ENCODE results near the gene LMNB1. TPM values are rescaled to one million over a fixed set of nuclear protein-coding genes. Genes with fewer than 3 reads are reported as not detected.

The LMNB1 gene
- total RNA-seq, 4 donors from 2014 or later, result 7.9 to 53.3 (median 16.8) TPM

DNA sequence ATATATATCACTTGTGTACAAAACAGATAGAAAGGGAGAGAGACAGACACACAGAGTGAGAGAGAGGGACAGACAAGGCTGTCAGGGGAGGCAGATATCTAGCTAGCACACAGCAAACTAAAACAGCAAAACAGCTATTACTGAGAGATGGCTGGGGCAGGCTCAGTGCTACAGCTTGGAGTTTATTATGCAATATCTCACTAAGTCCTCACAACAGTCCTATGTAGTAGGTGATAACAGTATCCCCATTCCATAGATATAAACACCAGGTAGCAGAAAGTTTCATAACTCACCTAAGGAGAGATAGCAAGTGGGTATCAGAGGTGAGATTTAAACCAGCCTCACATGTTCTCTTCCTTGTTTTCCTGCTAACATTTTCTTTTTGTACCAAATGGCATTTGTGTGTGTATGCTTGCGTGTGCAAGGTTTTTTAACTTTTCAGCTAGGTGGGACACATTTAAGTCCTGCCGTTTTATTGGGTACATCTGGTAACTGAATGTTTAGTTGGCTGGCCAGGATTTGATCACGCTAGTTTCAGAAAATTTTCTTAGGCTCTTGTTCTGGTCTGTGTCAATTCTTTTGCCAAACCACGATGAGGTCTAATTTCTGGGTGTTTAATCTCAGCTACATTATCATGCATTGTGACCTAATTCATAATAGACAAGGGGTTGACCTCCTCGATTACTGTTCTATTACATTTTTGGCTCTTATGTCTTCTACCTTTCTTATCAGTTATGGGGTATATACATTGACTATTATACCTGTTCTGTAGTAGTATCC lies 105.1 kb downstream of the LMNB1 start:
- Histone ChIP-seq H3K36me3 (no peaks in the 10 kb centered on the region), H3K4me3 (no peak overlapping the region), H3K9me3 (no peaks in the 10 kb centered on the region), H3K4me1 (peaks cover 0 to 6% (median 1%) of the 10 kb centered on the region in 4 donors), H3K27ac (no peak overlapping the region), H3K27me3 (no peaks in the 10 kb centered on the region)
- intact Hi-C loops (cut with DNase I; ENCODE audit: low total_unique reads), result no loop called here
- 82 to 87% methylated on average over 5 of the region's 5 CpGs for WGBS, 2 donors (ENCODE audit: low coverage in 1 of 2)
- no peak for TF ChIP-seq POLR2AphosphoS5 (IDR thresholded peaks at IDR 0.05)
- TF ChIP-seq POLR2A (IDR thresholded peaks at IDR 0.05), result no peak
- no peak for TF ChIP-seq EP300 (IDR thresholded peaks at IDR 0.05; ENCODE audit: low read depth)
- TF ChIP-seq, protein P1, sequence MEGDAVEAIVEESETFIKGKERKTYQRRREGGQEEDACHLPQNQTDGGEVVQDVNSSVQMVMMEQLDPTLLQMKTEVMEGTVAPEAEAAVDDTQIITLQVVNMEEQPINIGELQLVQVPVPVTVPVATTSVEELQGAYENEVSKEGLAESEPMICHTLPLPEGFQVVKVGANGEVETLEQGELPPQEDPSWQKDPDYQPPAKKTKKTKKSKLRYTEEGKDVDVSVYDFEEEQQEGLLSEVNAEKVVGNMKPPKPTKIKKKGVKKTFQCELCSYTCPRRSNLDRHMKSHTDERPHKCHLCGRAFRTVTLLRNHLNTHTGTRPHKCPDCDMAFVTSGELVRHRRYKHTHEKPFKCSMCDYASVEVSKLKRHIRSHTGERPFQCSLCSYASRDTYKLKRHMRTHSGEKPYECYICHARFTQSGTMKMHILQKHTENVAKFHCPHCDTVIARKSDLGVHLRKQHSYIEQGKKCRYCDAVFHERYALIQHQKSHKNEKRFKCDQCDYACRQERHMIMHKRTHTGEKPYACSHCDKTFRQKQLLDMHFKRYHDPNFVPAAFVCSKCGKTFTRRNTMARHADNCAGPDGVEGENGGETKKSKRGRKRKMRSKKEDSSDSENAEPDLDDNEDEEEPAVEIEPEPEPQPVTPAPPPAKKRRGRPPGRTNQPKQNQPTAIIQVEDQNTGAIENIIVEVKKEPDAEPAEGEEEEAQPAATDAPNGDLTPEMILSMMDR (IDR thresholded peaks at IDR 0.05), result no peak
- in situ Hi-C loops (cut with MboI; ENCODE audit: low pct_ligation_motif_present in 1 of 4, low pct_unique_long_range_greater_than_20kb in 1 of 4, low sequenced_read_pairs in 3 of 4), result no loop called here
- no peak for DNase-seq

DNA sequence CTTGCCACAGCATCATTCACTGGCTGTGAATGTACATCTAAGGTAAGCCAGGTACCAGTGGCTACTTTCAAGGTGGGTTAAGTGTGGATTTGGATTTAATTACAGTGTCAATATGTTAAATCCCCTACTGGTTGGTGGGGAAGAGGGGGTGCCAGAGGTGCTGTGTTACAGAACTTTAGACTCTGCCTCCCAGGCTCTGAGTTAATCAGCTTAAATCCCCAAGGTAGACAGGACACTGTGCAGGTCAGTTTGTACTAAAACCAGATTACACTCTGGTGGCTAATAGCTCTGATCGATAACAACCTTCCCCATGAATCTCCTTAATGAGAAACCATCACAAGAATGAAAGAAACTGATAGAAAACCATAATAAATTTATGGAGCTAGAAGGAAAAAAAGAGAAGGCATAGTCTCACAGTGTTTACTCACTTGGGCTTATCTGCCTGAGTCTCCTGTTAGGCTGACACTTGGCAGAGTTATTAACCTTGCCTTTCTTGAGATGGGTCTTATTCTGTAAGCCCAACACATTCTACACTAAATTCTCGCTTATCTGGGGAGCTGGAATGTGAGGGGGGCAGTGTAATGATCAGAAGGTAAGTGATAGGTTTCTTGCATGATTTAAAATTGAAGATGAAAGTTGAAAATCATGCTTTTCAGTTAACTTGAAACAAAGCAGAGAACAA lies 106.8 kb downstream of the LMNB1 start:
- H3K27ac ChIP-seq, result no peak overlapping the region
- 80 to 82% methylated on average over 2 of the region's 2 CpGs for WGBS, 2 donors (ENCODE audit: low coverage in 1 of 2)
- H3K4me3 ChIP-seq, result no peak overlapping the region
- no peak for DNase-seq
- in situ Hi-C loops (cut with MboI; ENCODE audit: low pct_ligation_motif_present in 1 of 4, low pct_unique_long_range_greater_than_20kb in 1 of 4, low sequenced_read_pairs in 3 of 4), result no loop called here
- H3K36me3 ChIP-seq, result no peaks in the 10 kb centered on the region
- no peaks in the 10 kb centered on the region for H3K27me3 ChIP-seq
- no peaks in the 10 kb centered on the region for H3K9me3 ChIP-seq
- H3K4me1 ChIP-seq, result no peaks in the 10 kb centered on the region
- TF ChIP-seq, protein P1 (IDR thresholded peaks at IDR 0.05), result no peak
- TF ChIP-seq POLR2A (IDR thresholded peaks at IDR 0.05), result no peak
- TF ChIP-seq EP300 (IDR thresholded peaks at IDR 0.05; ENCODE audit: low read depth), result no peak
- no peak for TF ChIP-seq POLR2AphosphoS5 (IDR thresholded peaks at IDR 0.05)
- intact Hi-C loops (cut with DNase I; ENCODE audit: low total_unique reads), result no loop called here

DNA sequence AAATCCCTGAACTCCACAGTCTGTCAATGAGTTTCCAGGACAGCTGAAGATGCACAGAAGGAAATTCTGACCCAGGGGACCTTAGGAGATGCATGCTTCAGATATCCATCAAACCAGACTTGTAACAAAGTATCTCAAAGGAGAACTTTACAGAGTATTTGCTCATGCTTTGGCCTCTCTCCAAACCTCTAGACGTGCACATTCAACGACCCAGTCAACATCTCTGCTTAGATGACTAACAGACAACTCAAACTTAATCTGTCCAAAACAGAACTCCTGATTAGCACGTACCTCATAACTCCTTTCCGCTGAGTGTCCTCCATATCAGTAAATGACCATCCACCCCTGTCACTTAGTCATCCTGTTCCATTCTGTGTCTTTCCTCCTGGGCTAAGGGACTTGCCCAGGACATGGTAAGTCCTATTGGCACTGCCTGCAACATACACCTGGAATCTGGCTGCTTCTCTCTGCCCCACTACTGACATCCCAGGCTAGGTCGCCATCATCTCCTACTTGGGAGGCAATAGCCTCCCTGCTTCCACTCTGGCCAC lies 107.4 kb downstream of the LMNB1 start:
- Histone ChIP-seq H3K27me3 (no peaks in the 10 kb centered on the region), H3K9me3 (no peaks in the 10 kb centered on the region), H3K4me3 (no peak overlapping the region), H3K36me3 (no peaks in the 10 kb centered on the region), H3K27ac (no peak overlapping the region), H3K4me1 (no peaks in the 10 kb centered on the region)
- TF ChIP-seq POLR2AphosphoS5 (IDR thresholded peaks at IDR 0.05), result no peak
- TF ChIP-seq, protein P1 (IDR thresholded peaks at IDR 0.05), result no peak
- TF ChIP-seq POLR2A (IDR thresholded peaks at IDR 0.05), result no peak
- no peak for TF ChIP-seq EP300 (IDR thresholded peaks at IDR 0.05; ENCODE audit: low read depth)
- intact Hi-C loops (cut with DNase I; ENCODE audit: low total_unique reads), result no loop called here
- in situ Hi-C loops (cut with MboI; ENCODE audit: low pct_ligation_motif_present in 1 of 4, low pct_unique_long_range_greater_than_20kb in 1 of 4, low sequenced_read_pairs in 3 of 4), result no loop called here
- no peak for DNase-seq
- 51 to 54% methylated on average over 3 to 5 of the region's 5 CpGs for WGBS, 2 donors (ENCODE audit: low coverage in 1 of 2)

Small RNA genes lying within 50 kb of the gene (small RNA-seq; reads per million reads assigned to genes)
- 0 reads per million in 4 donors for gene RNU6-752P

Other genes starting within 250 kb of the LMNB1 start
- 10 to 100 TPM in 3 of 4 donors, 1 to 10 TPM in 1; 9.8 to 33.3 (median 15.1) TPM for gene ALDH7A1, start 181.9 kb upstream of the LMNB1 start, total RNA-seq
- gene PHAX, start 176.2 kb upstream of the LMNB1 start, total RNA-seq, result 10 to 100 TPM in 3 of 4 donors, 1 to 10 TPM in 1; 6.7 to 55.3 (median 49.2) TPM